GM21528 (cell line): Measurements from ENCODE around the gene LRRIQ4.

Source experiments
- ATAC-seq: cut with Tn5 transposase; IDR thresholded peaks from one replicate; pipeline ENCODE4 v1.9.1; 2021; ENCODE audit warnings: mild to moderate bottlenecking, moderate library complexity; ENCODE audit not compliant: unreplicated experiment, low FRiP score

The LRRIQ4 gene

GRCh38 chr3:169848741-169849140 lies 36.1 kb downstream of the LRRIQ4 start:
- ATAC-seq = no peak

DNA sequence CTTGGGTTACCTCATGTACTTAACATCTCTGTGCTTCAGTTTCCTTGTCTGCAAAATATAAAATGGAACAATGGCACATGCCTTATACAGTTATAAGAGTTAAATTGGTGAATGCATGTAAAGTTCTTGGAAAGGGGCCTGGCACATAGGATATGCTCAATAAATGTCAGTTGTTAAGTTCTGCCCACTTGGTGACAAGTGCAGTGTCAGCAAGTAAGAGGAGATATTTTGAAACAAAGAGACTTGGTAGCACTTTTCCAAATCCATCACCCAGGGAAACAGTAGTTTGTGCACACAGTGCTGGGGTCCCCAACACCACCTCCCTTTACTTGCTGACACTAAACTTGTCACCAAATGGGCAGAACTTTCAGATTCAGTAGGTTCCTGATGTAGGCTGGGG lies 37.9 kb downstream of the LRRIQ4 start:
- ATAC-seq = no peak

DNA sequence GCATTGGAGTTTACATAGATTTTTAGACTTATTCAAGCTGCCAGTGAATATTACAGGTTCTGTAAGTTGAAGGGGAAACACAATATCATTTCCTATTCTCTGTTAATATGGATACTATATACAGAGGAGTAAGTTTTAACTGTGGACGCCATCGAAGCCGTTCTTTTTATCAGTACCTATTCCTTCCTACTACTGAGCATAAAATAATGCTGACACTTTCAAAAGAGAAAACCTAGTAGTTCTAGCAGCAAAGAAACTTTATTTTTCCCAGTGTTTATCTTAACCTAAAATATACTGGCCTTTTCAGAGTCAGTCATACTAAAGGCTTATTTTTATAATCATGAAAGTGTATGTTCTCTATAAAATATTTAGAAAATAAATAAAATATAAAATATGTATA lies 42.8 kb downstream of the LRRIQ4 start:
- no peak for ATAC-seq

DNA sequence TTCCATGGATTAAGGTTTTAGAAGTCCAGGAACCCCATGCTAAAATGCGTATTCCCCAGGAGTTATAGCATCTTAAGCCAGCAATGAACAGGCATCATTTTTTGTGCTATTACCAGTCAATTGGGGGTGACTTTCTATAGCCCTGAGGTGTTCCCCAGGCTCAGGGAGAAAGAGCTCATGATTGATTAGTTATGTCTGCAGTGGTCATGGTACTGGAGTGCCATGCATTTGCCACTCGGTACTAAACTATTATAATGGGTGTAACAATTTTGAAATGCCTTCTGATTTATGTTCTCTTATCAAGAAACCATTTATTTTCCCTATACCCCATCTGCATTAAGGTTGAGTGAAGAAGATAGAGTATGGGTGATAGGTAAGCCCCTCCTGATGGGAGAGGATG lies 45.1 kb downstream of the LRRIQ4 start:
- no peak for ATAC-seq

DNA sequence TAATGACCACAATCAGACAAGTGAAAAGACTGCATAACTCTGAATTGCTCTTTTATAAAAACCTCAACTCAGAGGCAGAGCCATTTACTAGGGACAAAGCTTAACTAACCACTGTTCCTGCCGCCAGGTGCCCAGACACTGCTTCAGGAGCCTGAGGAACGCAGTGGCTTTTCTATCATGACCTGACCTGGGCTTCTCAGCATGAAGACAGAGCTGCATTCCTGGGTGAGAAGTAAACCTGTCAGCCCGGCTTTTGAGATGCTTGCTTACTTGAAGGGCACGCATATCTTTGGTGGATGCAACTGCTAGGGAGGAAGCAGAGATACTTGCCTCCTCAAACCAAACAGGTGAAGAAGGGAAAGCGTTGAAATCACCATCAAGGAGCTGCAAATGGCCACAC lies 49.2 kb downstream of the LRRIQ4 start:
- no peak for ATAC-seq

- ATAC-seq = peak; percentile 79
Measured at GRCh38 chr3:169863458-169863899, 50.8 kb downstream of the LRRIQ4 start.

DNA sequence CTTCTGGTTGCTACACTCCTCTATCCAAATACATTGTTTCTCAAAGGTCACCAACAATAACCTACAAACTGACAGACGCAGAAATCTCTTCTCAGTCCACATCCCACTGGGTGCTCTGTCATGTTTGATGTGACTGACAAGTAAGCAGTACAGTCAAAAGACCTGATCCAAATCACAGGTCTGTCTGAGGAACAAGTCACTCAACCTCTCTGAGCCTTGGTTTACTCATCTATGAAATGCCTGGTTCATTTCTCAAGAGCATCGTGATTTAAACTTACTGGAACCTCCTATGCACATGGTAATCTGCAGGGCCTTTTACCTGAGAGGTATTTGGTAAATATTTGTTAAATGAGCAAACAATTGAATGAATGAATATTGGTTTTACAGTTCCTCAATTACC lies 51.6 kb downstream of the LRRIQ4 start:
- ATAC-seq = no peak

GRCh38 chr3:169865176-169865767 lies 52.6 kb downstream of the LRRIQ4 start:
- ATAC-seq = no peak

GRCh38 chr3:169867584-169868210 lies 55.0 kb downstream of the LRRIQ4 start:
- ATAC-seq = no peak

DNA sequence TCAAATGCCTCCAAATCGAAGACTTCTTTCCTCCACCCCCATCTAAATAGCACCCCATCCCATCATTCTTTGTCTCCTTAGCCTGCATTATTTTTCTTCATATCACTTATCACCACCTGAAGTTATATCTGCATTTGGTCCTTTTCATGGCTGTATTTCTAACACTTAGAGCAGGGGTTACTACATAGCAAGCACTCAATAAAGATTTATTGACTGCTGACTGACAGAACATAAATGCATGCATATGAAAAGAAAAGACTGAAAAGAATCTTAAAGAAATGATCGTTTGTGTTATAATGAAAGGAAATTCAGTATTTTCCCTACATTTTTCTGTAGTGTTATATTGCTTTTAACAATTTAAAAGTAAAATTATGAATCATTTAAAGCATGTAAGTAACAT lies 55.7 kb downstream of the LRRIQ4 start:
- no peak for ATAC-seq

DNA sequence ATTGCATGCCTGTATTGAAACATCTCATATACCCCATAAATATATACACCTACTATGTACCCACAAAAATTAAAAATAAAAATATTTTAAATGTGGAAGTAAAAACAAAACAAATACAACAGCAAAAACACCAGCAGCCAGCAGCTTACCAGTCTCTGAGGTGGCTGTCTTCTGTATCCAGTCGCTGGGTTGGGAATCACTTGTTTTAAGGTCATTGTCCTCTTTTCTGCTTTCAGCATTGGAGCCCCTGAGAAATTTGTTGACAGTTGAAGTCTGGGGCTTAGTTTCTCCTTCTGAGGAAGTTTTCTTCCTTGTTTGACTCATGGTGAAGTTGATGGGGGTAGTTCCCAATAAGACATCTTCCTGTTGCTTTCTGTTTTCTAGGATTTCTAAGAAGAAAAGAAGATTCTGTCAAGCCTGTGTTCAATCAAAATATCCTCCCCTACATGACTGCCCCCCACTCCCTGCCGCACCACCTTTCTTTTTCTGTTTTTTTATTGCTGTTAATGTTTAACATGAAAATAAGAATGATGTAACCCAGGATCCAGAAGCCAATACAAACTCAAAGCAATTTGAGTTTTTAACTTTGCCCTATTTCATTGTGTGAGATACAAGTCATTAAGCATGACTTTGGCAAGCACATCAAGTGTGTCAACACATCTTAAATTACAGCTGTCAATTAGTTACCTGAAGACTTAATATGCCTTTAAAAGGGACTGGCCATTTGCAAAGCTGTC lies 57.0 kb downstream of the LRRIQ4 start, which contains the start of gene LRRC31:
LRRC31 (minus strand) TSS at position 452 of the 737 bp plus-strand sequence; CDS start at position 324, 128 bp downstream.
- ATAC-seq = no peak

DNA sequence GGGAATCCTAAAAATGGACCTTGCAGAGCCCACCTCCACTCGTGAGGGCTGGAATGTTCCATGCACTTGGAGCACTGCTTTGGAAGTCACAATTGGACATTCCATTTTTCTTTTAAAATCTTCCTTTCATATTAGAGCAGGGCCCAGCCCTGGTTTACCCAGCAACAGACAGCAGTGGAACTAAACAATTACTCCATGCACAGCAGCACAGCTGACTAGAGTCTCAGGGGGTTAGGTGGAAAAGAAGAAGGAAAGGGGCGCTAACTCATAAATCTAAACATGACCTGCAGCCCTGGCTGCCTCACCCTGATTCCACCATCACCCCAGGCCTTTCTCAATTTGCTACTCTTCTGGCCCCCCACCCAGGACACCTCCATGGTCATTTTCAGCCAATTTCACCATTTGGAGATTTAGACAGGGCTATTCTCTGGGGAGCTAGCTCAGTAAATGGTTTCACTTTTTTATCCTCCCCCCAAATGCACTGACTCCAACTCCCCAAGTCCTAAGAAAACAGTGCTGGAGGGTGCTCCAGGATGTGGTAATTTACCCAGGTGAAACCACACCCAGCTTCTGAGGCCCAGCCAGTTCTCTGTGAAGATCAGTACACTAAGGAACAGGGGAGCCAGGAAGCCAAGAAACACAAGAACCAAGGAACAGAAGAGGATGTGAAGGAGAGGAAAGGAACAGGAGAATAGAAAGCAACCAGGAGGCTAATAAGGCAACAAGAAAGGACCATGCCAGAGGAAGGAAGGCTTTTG lies 58.6 kb downstream of the LRRIQ4 start:
- no peak for ATAC-seq

GRCh38 chr3:169879013-169879557 lies 66.4 kb downstream of the LRRIQ4 start:
- ATAC-seq = no peak

DNA sequence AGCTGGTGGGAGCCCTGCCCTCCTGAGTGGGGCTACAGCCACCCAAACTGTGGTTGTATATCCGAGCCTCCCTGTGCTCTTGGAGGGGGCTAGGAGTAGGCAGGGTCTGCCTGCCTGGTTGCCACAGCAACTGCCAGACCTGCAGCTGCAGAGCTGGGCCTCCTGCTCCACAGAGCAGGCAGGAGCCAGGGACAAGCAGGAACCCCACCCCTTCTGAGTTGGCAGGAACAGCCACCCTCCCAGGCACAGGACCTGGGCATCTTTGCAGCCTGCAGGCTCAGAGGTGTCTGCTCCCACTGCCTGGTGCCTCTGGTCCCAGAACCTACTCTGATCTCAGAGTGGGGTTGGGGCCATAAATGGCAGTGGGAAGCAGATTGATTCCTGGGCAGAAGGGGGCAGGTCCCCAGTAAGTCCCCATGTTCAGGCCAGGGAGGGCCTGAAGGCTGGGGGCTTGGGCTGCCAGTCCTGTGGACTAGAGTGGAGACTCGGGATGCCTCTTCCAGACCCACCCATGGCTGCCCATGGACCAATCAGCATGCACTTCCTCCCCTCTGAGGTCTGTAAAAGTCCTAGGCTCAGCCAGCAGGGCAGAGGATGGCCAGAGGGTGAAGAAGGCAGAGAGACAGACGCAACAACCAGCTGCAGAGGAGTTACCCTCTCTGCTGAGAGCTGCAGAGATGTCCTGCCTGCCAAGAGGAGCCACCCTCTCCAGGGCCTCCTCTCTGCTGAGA lies 67.3 kb downstream of the LRRIQ4 start:
- no peak for ATAC-seq

DNA sequence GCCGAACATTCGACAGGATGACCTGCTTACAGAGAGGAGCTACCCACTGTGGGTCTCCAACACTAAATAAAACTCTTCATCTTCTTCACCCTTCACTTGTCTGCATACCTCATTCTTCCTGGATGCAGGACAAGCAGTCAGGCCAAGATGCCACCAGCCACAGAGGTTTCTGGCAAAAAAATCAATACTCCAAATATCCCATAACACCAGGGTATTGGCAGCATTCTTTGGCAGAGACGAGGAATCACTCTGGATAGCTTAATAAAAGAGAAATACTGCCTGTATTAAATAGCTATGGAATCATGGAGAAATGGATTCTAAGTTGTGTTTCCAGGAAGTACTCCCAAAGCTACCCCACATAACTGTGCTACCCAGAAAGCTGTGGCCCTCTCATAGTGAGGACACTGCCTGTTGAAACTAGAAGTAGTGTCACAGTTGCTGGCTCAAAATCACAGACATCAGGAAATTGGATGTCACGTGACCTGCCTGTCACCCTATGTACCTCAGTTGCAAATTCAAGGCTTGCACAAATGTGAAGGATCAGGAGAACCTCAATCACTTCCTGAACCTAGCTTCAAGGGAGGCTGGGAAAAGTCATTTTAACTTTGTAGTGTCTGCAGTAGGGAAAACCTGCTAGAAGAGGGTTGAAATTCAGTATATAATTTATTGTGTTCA lies 68.0 kb downstream of the LRRIQ4 start:
- ATAC-seq = no peak

DNA sequence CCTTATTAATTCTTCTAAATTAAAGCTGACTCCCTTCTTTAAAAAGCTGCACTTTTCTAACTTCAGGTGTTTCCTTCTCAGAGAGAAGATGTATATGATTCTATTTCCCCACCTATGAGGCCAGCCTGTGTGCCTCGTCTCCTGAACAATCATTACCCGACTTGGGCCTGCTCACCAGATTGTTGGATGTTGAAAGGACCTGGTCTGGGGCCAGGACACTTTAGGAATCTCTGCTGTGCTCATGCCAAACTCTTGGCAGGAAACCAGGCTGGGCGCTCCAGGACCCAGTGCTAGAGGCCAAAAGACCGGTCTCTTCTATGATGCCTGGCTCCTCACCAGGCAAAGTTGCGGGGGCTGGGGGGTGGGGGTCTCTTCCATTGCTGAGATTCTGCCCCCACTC lies 74.0 kb downstream of the LRRIQ4 start:
- ATAC-seq = no peak
